Mesenchymal stem cell (in vitro differentiated cells and primary cell): ENCODE measurements around the gene DCUN1D2.
A peak's percentile ranks its signal among the peaks of the same experiment; 100 is the strongest.

ENCODE experiments used
- DNase-seq: peaks from one replicate; pipeline ENCODE4 v3.0.0-alpha.2; 2013
- H2AFZ ChIP-seq: one replicate; pipeline ENCODE4 v1.6.1; 2013; ENCODE audit warnings: low read depth, mild to moderate bottlenecking, control low read depth, inconsistent platforms, low read length, moderate library complexity
- H2AK5ac ChIP-seq: 2 replicates; pipeline ENCODE4 v1.6.1; 2013; ENCODE audit warnings: low read length, moderate library complexity, mild to moderate bottlenecking, inconsistent platforms; ENCODE audit not compliant: severe bottlenecking
- H2BK120ac ChIP-seq: one replicate; pipeline ENCODE4 v1.6.1; 2013; ENCODE audit warnings: low read depth, mild to moderate bottlenecking, inconsistent platforms, low read length, moderate library complexity
- H2BK12ac ChIP-seq, 2 experiments: one replicate each; pipeline ENCODE4 v1.6.1; 2013; ENCODE audit warnings: inconsistent platforms in 2 of 2, low read length in 2 of 2, mild to moderate bottlenecking in 2 of 2, moderate library complexity in 2 of 2, control low read depth in 1 of 2
- H2BK15ac ChIP-seq: one replicate; pipeline ENCODE4 v1.6.1; 2013; ENCODE audit warnings: mild to moderate bottlenecking, low read depth, inconsistent platforms; ENCODE audit not compliant: poor library complexity, severe bottlenecking
- H2BK5ac ChIP-seq: 2 replicates; pipeline ENCODE4 v1.6.1; 2013; ENCODE audit warnings: low read depth, mild to moderate bottlenecking, low read length, control low read depth, inconsistent platforms; ENCODE audit not compliant: poor library complexity, severe bottlenecking
- H3K14ac ChIP-seq, 2 experiments: one replicate each; pipeline ENCODE4 v1.6.1; 2013; ENCODE audit warnings: inconsistent platforms in 2 of 2, low read length in 2 of 2, control low read depth in 1 of 2, mild to moderate bottlenecking in 1 of 2, moderate library complexity in 1 of 2
- H3K18ac ChIP-seq, 2 experiments: one replicate each; pipeline ENCODE4 v1.6.1; 2013; ENCODE audit warnings: inconsistent platforms in 2 of 2, low read length in 2 of 2, control low read depth in 1 of 2, low read depth in 1 of 2, mild to moderate bottlenecking in 1 of 2
- H3K23ac ChIP-seq, 2 experiments: one replicate each; pipeline ENCODE4 v1.6.1; 2013; ENCODE audit warnings: inconsistent platforms in 2 of 2, low read length in 2 of 2, mild to moderate bottlenecking in 2 of 2, moderate library complexity in 2 of 2, control low read depth in 1 of 2
- H3K27ac ChIP-seq: 2 replicates; pipeline ENCODE4 v1.5.1; 2013; ENCODE audit warnings: mild to moderate bottlenecking, moderate library complexity, low read length, control low read depth, inconsistent platforms; ENCODE audit not compliant: poor library complexity, severe bottlenecking
- H3K27me3 ChIP-seq, 2 experiments: 2 replicates each; pipeline versions ENCODE4 v1.6.1 to v1.7.0; 2013; ENCODE audit warnings: low read length in 2 of 2, mild to moderate bottlenecking in 2 of 2, moderate library complexity in 2 of 2, control low read depth in 1 of 2, inconsistent platforms in 1 of 2; ENCODE audit not compliant: control insufficient read depth in 1 of 2, insufficient read depth in 1 of 2
- H3K36me3 ChIP-seq, 2 experiments: 2 replicates each; pipeline versions ENCODE4 v1.6.1 to v1.7.0; 2013; ENCODE audit warnings: low read length in 2 of 2, control low read depth in 1 of 2, inconsistent platforms in 1 of 2, low read depth in 1 of 2, mild to moderate bottlenecking in 1 of 2; ENCODE audit not compliant: insufficient read depth in 2 of 2, control insufficient read depth in 1 of 2
- H3K4ac ChIP-seq, 2 experiments: one replicate each; pipeline ENCODE4 v1.6.1; 2013; ENCODE audit warnings: inconsistent platforms in 2 of 2, low read length in 2 of 2, mild to moderate bottlenecking in 2 of 2, moderate library complexity in 2 of 2, control low read depth in 1 of 2, low read depth in 1 of 2
- H3K4me1 ChIP-seq: 2 replicates; pipeline ENCODE4 v1.6.1; 2013; ENCODE audit warnings: low read depth, low read length, control low read depth; ENCODE audit not compliant: control insufficient read depth, insufficient read depth
- H3K4me2 ChIP-seq: 2 replicates; pipeline ENCODE4 v1.6.1; 2013; ENCODE audit warnings: low read length, mild to moderate bottlenecking, inconsistent platforms; ENCODE audit not compliant: poor library complexity, severe bottlenecking
- H3K4me3 ChIP-seq, 2 experiments: 2 replicates each; pipeline versions ENCODE4 v1.5.1 to v1.7.0; 2013; ENCODE audit warnings: low read length in 2 of 2, mild to moderate bottlenecking in 2 of 2, control low read depth in 1 of 2, low read depth in 1 of 2; ENCODE audit not compliant: insufficient read depth in 1 of 2
- H3K79me1 ChIP-seq: replicated peaks from 2 replicates; pipeline ENCODE4 v1.6.1; 2013; ENCODE audit warnings: mild to moderate bottlenecking, control low read depth, low read length, inconsistent platforms; ENCODE audit not compliant: poor library complexity, severe bottlenecking
- H3K9ac ChIP-seq: 2 replicates; pipeline ENCODE4 v1.7.0; 2013; ENCODE audit warnings: mild to moderate bottlenecking, low read length, moderate library complexity
- H3K9me3 ChIP-seq: 2 replicates; pipeline ENCODE4 v1.7.0; 2013; ENCODE audit warnings: mild to moderate bottlenecking, low read length; ENCODE audit not compliant: control insufficient read depth
- H4K8ac ChIP-seq: one replicate; pipeline ENCODE4 v1.6.1; 2013; ENCODE audit warnings: inconsistent platforms, mild to moderate bottlenecking, low read length, moderate library complexity
- H4K91ac ChIP-seq: one replicate; pipeline ENCODE4 v1.6.1; 2013; ENCODE audit warnings: mild to moderate bottlenecking, low read length, inconsistent platforms
- whole genome bisulfite sequencing: methylation state at CpG from one replicate; pipeline ENCODE4 v1.1.7; 2013; ENCODE audit warnings: mixed read lengths; 5-methylcytosine and 5-hydroxymethylcytosine counted together

DCUN1D2 gene

DNA sequence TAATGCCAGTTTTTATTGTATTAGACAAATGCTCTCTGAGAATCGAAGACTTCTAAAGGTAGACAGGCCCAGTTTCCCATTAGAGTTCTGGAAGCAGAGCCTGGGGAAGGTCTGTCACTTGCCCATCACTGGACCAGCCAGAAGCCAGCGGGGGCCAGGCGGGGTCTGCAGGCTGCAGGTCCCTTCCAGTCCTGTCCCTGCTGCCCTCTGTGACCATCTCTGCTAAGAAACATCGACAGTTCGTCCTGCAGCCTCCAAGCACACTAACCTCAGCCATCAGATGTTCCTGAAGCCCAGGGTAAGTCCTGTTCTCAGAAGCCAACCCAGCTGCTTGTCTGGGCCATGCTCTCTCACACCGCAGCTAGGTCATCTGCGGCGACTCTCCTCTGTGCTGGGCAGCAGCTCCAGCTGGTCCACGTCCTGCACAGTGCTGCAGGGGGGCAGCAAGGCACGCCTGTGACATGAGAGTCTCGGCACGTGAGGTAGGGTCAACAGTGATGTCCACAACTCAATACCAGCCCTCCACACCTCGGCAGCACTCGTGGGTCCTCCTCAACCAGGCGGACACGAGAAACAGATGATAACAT is 34.3 kb downstream of the DCUN1D2 start:
- Histone ChIP-seq H2BK12ac (no peak overlapping the region), H4K91ac (no peak overlapping the region), H2BK5ac (no peak overlapping the region), H3K4ac (no peak overlapping the region), H2AK5ac (no peak overlapping the region), H3K9me3 (no peaks in the 10 kb centered on the region), H2AFZ (no peak overlapping the region), H3K27me3 (no peaks in the 10 kb centered on the region), H4K8ac (no peak overlapping the region), H2BK15ac (no peak overlapping the region), H3K9ac (no peak overlapping the region), H3K4me3 (no peak overlapping the region), H3K4me1 (peaks cover 11% of the 10 kb centered on the region), H2BK120ac (no peak overlapping the region), H3K14ac (no peak overlapping the region), H3K27ac (no peak overlapping the region), H3K18ac (no peak overlapping the region), H3K23ac (no peak overlapping the region), H3K4me2 (no peak overlapping the region), H3K36me3 (peaks cover 67 to 81% of the 10 kb centered on the region in 2 experiments), H3K79me1 (peaks cover 16% of the 10 kb centered on the region)
- WGBS, result 97% methylated on average over 16 of the region's 16 CpGs
- DNase-seq, result no peak

DNA sequence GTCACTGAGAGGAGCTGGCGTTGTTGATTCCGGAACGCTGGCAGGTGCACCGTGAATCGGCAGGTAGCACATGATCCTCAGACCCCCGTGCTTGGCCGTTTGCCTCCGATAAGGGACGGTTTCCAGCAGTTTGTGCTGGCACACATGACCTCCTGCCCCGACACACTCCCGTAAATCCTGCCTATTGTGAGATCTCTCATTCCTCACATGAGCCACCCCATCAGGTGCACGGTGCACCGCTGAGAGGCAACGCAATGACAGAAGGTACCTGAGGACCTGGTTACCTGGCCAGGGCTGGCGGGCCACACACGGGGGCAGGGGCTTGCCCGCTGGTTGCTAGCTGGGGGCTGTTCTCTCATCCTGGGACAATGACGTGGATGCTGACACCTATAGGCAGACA is 35.1 kb downstream of the DCUN1D2 start:
- no peak overlapping the region for H3K14ac ChIP-seq
- no peak overlapping the region for H2BK5ac ChIP-seq
- H3K36me3 ChIP-seq, result peaks cover 62 to 73% of the 10 kb centered on the region in 2 experiments
- H2BK120ac ChIP-seq, result no peak overlapping the region
- H3K27me3 ChIP-seq, result no peaks in the 10 kb centered on the region
- no peak overlapping the region for H3K18ac ChIP-seq
- peaks cover 11% of the 10 kb centered on the region for H3K4me1 ChIP-seq
- H2AK5ac ChIP-seq, result no peak overlapping the region
- H3K4me3 ChIP-seq, result no peak overlapping the region
- H3K4ac ChIP-seq, result no peak overlapping the region
- no peak for DNase-seq
- H3K9me3 ChIP-seq, result no peaks in the 10 kb centered on the region
- no peak overlapping the region for H3K23ac ChIP-seq
- no peak overlapping the region for H4K8ac ChIP-seq
- H2BK12ac ChIP-seq, result no peak overlapping the region
- no peak overlapping the region for H3K4me2 ChIP-seq
- H3K79me1 ChIP-seq, result peaks cover 14% of the 10 kb centered on the region
- no peak overlapping the region for H2BK15ac ChIP-seq
- 97% methylated on average over 18 of the region's 18 CpGs for WGBS
- no peak overlapping the region for H2AFZ ChIP-seq
- H3K9ac ChIP-seq, result no peak overlapping the region
- no peak overlapping the region for H4K91ac ChIP-seq
- no peak overlapping the region for H3K27ac ChIP-seq

DNA sequence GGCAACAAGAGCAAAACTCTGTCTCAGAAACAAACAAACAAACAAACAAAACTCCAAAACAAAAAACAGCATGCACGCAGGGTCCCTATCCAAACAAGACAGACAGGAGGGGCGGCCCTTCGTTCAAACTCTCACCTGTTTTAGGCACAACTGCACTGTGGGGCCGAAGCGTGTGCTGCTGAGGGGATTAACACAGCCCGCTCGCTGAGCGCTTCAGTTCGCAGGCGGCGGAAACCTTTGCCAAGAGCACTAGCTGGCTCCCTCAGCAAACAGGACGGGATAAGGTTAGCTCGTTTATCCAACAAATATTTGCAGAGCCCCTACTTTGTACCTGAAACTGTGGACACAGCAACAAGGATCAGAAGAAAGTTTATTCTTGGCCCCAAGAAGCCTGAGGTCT is 35.6 kb downstream of the DCUN1D2 start:
- H2AK5ac ChIP-seq, result no peak overlapping the region
- no peak overlapping the region for H3K23ac ChIP-seq
- H3K27ac ChIP-seq, result no peak overlapping the region
- H2AFZ ChIP-seq, result no peak overlapping the region
- DNase-seq, result no peak
- H2BK15ac ChIP-seq, result no peak overlapping the region
- H2BK12ac ChIP-seq, result no peak overlapping the region
- no peak overlapping the region for H2BK5ac ChIP-seq
- no peak overlapping the region for H3K9ac ChIP-seq
- H3K36me3 ChIP-seq, result peaks cover 57 to 69% of the 10 kb centered on the region in 2 experiments
- H3K27me3 ChIP-seq, result no peaks in the 10 kb centered on the region
- WGBS, result 97% methylated on average over 13 of the region's 13 CpGs
- H3K14ac ChIP-seq, result no peak overlapping the region
- H3K4me3 ChIP-seq, result no peak overlapping the region
- H3K18ac ChIP-seq, result no peak overlapping the region
- H2BK120ac ChIP-seq, result no peak overlapping the region
- no peaks in the 10 kb centered on the region for H3K9me3 ChIP-seq
- no peak overlapping the region for H4K91ac ChIP-seq
- peaks cover 14% of the 10 kb centered on the region for H3K79me1 ChIP-seq
- H3K4ac ChIP-seq, result no peak overlapping the region
- peaks cover 11% of the 10 kb centered on the region for H3K4me1 ChIP-seq
- H4K8ac ChIP-seq, result no peak overlapping the region
- no peak overlapping the region for H3K4me2 ChIP-seq

DNA sequence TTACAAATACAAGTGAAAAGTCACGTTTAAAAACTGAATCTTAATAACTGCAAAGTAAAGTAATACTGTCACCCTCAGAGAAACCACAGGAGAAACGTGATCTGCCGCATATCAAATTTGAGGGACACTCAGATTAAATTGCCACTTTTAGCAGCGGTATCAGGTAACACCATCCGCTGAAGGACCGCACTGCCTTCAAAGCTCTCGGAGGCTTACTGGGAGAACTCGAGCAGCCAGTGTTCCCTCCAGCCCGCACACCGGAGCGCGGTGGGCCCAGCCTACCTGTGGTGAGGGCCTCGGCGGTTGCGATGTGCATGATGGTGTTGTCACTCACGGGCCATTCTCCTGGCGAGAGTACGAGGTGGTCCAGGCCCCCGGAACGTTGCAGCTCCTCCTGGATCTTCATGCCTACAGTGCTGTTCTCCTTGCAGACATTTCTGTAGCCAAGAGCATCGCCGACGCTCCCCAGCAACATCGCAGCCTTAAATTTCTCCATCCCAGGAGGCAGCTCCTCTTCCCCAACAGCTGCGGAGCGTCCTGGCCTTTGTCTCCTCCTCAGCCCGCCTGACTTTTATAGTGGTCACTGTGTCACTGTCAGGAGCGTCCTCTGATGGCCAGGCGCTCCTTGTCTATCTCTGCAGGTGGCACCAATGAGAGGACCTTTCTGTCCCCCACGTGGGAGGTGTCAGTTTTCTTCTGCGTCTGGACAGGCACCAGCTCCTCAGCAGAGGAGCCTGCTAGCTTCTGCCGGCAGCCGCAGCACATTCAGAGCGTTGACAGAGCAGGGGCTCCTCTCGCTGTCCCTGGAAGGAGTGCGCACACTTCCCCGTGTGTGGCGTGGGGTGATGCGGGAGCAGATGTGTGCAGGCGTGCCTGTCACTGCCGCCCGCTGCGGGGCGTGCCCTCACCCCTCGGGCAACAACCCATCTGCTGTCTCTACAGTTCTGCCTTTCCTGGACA is 37.3 kb downstream of the DCUN1D2 start, which contains the start of gene ADPRHL1:
Gene ADPRHL1 (minus strand): TSS at position 547 of the 960 bp plus-strand sequence. CDS start 51 bp downstream, at position 496.
- Histone ChIP-seq H3K9ac (no peak within 1 kb of the TSS), H3K27ac (no peak within 1 kb of the TSS), H3K27me3 (no peaks in the 10 kb centered on the region), H2BK12ac (no peak within 1 kb of the TSS), H3K4me2 (no peak within 1 kb of the TSS), H3K14ac (no peak within 1 kb of the TSS), H2AK5ac (no peak within 1 kb of the TSS), H4K91ac (no peak within 1 kb of the TSS), H3K23ac (no peak within 1 kb of the TSS), H3K4me1 (peaks cover 8% of the 10 kb centered on the region), H3K79me1 (peaks cover 12% of the 10 kb centered on the region), H3K4me3 (no peak within 1 kb of the TSS), H2BK15ac (no peak within 1 kb of the TSS), H3K4ac (no peak within 1 kb of the TSS), H3K36me3 (peaks cover 51 to 55% of the 10 kb centered on the region in 2 experiments), H4K8ac (peak within 1 kb of the TSS; percentile 4), H2BK120ac (no peak within 1 kb of the TSS), H3K9me3 (no peaks in the 10 kb centered on the region), H2BK5ac (no peak within 1 kb of the TSS), H3K18ac (no peak within 1 kb of the TSS), H2AFZ (no peak within 1 kb of the TSS)
- WGBS, result 94% methylated on average over 45 of the region's 45 CpGs
- DNase-seq, result no peak
